HUDEP-2 (cell line): ENCODE measurements around the gene TRIM37.
"Not testable (repeated sequence)": the region's sequence is repeated elsewhere in the genome, so short reads cannot be mapped to it uniquely, and the experiment has no call there.

Experiments used
- DNase-seq, 76 experiments: peaks; one replicate each; lab custom pipeline; 2025; ENCODE audit not compliant: unreplicated experiment in 76 of 76; lab: John Stamatoyannopoulos, UW

Gene TRIM37

DNA sequence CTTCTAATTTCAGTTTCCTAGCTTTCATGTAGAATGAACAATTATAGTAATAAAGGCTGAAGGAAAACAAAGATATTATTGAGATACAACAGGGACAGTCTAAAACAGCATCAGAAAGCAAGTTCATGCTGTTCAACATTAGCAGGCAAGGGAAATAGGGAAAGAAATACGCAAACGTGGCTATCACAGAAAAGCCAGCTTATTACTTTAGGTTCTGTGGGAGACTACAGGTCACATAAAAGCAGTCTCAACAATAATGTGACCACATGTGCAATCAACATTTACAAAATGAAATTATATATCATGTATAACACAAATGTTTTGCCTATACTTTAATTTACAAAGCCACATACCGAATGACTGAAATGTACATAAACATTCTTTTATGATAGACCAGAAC, 4.9 kb upstream of the TRIM37 start:
- no peak for DNase-seq

DNA sequence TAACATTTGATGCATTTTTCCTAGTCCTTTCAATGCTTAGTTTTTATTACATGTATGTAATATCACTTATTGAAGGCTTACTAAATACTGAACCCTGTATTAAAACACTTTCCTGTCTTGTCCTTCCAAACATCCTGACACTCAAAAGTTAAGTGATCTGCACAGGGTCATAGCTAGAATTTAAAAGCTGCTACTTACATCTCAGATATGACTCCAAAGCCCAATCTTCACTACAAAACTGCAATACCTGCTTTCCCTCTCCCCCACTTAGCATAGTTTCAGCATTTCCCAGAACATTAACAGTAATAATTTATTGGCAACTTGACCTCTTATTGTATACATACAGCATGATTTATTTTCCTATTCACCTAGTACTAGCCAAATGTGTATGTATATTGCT, 4.3 kb upstream of the TRIM37 start:
- DNase-seq: no peak

DNA sequence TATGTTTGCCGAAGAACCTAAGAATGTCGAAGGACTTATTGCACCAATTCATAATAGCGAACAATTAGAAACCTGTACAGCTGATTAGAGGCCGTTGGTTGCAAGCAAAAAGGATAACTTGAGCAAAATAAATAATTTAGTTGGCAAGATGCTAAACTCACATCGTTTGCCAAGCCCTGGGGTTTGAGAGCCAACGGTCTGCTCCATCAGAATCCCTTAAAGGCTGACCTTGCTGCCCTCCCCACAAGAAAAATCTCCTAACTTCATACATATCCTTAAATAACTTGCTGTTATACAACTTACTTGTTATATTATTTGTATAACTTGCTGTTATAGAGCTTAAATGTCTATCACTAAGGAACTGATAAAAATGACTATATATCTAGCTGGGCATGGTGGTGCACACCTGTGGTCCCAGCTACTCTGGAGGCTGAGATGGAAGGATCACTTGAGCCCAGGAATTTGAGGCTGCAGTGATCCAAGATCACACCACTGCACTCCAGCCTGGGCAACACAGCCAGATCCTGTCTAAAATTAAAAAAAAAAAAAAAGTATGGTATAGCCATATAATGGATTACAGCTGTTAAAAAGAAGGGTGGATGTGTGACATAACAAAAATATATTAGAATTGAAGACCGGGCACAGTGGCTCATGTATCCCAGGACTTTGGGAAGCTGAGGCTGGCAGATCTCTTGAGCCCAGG, 1.9 kb upstream of the TRIM37 start:
- DNase-seq: no peak

DNA sequence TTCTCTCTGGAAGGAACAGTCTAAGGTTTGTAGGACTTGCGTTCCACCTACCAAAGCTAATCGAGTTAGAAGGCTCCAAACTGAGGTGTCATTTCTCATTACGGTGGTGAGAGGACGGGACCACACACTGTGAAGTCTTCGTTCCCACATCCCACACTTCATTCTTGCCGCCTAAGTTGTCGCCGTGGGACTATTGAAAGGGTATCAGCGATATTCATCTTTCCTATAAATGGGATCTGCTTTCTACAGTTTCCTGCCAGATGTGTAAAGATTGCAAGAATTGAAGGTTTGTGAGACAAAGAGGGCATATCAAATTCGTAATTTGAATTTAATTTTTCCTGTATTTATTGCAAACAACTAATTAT, 608 bp upstream of the TRIM37 start:
- DNase-seq: no peak

DNA sequence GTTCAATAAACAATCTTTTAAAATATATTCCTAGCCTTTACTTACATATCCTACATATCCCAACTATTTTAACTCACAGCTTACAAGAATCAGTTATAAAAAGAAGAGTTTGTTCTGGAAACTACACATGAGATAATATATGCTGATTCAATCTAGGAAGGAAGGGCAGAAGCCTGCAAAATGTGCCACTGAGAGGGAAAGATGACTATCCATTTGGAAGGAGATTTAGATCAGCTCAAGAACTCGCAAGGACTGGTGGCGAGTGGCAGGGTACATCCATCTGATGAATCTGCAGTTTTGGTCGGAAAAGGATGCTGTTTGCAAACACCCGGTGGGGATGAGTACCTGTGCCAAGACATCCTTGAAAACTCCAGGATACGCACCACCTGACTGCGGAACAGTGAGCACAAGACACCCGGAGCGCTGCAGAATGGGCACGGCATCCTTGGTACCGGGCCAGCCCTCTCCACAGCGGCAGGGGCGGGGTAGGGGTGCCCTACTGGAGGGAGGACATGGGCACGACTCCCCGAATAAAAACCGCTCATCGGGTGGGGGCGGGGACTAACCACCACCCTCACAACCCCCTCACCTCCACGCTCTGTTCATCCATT, 723 bp downstream of the TRIM37 start:
- peak in 65 of 76 experiments; percentile 5 to 79 (median 51) for DNase-seq

DNA sequence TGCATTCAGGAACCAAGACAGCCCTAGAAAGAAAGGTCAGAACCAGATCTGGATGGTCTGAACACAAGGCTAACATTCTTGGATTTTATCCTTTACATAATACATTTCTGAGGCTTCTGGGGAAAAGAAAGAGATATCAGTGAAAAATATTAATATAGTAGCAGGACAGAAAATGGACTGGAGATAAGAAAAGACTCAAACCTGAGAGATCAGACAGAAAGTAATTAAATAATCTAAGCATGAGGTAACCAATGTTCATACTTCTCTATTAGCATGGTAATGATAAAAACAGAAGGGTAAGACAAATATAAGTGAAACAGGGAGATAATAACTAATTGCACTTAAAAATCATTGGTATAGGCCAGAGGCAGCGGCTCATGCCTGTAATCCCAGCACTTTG, 5.5 kb downstream of the TRIM37 start:
- no peak for DNase-seq

DNA sequence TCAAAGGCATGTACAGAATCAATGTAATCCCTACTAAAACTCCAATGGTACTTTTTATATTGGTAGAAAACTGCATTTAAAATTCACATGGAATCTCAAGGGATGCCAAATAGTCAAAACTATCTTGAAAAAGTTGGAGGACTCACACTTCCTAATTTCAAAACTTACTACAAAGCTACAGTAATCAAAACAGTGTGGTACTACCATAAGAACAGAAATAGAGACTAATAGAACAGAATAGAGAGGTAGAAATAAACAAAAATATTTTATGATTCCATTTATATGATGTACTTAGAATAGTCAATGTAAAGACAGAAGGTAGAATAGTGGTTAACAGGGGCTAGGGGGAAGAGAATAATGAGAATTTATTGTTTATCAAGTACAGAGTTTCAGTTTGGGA, 8.8 kb downstream of the TRIM37 start:
- no peak for DNase-seq

DNA sequence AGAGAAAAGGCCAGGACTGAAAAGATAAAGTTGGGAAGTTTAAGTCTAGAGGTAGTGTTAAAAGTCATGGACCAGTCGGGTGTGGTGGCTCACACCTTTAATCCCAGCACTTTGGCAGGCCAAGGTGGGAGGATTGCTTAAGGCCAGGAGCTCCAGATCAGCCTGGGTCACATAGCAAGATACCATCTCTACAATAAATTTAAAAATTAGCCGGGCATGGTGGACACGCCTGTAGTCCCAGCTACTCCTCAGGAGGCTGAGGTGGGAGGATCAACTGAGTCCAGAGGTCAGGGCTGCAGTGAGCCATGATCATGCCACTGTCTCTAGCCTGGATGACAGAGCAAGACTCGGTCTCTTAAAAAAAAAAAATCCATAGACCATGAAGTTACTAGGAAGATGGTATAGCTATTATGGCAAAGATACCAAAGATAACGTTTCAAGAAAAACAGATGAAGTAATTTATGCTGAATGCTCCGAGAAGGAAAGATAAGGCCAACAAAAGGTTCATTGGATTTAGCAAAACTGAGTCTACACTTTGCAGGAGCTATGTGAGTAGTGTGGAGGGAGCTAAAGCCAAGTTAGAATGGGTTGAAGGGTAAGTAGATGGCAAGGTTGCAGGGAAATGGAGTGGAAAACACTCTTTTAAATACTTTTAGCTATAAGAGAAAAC, 11.7 kb downstream of the TRIM37 start:
- no peak for DNase-seq

DNA sequence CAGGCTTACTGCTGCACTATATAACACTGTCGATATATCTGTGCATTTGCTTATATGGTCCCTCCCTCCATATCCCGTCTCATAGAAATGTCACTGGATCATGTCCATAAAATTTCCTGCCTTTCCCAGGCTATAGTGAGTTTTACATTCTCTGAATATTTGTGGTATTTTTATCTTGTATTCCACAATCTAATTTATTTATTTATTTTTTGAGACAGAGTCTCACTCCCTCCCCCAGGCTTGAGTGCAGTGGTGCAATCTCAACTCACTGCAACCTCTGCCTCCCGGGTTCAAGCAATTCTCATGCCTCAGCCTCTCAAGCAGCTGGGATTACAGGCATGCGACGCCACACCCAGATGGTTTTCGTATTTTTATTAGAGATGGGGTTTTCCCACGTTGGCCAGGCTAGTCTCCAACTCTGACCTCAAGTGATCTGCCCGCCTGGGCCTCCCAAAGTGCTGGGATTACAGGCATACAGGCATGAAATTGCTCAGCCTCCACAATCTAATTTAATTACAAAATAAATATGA, 12.9 kb downstream of the TRIM37 start:
- no peak for DNase-seq

DNA sequence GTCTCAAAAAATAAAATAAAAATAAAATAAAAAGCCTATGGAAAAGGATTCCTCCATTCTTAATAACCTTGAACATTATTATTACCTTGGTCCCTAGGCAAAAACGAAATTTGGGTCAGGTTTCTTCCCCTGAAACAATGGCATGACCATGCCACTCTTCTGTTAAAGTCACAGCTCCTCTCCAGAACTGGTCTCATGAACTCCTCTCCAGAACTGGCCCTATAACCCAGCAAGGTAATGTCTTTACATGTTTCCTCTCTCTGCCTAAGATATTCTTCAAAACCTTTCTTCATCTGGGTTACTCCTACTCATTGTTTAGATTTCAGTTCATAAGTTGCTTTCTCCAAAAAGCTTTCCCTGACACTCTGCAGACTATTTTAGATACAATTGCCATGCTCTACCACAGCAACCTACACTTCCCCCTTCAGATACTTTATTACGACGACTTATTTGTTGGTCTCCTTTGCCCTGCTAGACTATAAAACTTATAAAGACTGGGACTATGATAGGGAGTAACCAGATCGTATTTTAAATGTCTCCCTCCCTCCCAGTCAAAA, 13.5 kb downstream of the TRIM37 start:
- no peak for DNase-seq

DNA sequence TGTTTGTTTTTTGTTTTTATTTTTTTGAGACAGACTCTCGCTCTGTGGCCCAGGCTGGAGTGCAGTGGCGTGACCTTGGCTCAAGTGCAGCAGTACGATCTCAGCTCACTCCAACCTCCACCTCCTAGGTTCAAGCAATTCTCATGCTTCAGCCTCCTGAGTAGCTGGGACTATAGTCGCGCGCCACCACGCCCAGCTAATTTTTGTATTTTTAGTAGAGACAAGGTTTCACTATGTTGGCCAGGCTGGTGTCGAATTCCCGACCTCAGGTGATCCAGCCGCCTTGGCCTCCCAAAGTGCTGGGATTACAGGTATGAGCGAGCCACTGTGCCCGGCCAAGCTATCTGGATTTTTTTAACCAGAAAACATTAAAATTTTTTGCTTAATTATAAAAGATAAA, 16.1 kb downstream of the TRIM37 start:
- not testable (repeated sequence) for DNase-seq

DNA sequence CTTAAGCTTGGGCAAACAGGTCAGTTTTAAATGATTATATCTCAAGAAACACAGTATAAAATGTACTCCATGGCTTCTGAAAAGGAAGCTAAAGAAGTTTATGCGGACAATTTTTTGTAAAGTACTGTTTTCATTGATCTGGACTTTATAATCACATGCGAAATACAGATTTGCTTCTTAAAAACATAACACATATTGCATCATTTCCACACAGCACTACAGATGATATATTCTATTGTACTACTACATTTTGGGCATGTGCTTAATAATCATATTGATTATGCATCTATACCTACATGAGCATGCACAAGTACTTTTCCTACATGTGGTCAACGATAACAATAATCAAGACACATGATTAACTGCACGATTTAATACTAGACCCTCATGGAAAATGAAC, 22.5 kb downstream of the TRIM37 start:
- DNase-seq: no peak

DNA sequence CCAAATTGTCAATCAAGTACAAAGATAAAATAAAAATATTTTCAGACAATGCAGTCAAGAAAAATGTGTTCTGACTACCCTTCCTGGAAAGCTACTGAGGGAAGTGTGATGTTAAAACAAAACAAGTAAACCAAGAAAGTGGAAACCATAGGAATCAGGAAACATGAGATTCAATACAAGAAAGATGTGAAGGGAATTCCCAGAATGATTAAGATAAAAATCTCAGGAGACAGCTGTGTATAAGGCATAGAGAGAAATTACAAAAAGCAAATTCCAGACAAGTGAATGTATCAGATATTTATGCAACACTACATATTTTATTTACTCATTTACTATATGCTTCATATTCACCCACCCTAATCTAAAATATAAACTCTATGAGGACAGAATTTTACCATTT, 32.2 kb downstream of the TRIM37 start:
- no peak for DNase-seq

DNA sequence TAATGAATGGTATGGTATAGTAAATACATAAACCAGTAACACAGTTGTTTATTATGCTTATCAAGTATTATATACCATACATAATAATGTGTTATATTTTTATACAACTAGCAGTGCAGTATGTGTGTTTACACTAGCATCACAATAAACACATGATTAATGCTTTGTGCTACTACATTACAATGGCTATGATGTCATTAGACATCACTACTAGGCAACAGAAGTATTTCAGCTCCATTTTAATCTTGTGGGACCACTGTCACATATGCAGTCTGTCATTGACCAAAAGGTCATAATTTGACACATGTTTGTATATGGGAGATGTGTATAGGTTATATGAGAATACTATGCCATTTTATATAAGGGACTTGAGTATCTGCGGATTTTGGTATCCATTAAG, 32.7 kb downstream of the TRIM37 start:
- no peak for DNase-seq

DNA sequence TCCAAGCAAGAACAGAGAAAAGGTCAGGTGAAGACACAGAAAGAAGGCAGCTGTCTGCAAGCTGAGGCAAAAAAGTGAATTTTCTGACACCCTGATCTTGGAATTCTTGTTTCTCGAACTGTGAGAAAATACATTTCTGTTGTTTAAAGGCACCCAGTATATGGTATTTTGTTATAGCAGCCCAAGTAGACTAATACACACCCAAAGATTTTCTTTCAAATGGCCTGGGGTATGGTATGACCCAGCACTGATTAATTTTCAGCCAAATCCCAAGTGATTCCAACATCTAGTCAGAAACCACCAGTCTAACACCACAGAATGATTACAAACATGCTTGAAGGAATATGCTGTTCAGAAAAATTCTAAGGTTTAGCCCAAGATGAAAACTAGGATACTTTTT, 36.8 kb downstream of the TRIM37 start:
- DNase-seq: no peak

DNA sequence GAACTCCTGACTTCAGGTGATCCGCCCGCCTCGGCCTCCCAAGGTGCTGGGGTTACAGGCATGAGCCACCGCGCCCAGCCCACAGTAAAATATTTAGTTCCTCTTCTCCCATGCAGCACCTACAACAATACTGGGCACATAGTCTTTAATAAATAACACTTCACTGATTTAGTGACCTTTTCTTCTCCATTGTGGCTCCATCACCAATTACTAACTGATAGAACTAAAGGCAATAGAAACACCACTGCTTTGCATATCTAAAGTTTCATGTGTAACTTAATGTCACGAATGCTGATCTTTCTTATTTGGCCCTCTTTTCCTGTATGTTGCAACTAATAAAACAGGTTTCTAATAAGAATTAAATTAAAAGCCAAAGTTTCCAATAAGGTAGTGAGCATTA, 38.9 kb downstream of the TRIM37 start:
- no peak for DNase-seq

DNA sequence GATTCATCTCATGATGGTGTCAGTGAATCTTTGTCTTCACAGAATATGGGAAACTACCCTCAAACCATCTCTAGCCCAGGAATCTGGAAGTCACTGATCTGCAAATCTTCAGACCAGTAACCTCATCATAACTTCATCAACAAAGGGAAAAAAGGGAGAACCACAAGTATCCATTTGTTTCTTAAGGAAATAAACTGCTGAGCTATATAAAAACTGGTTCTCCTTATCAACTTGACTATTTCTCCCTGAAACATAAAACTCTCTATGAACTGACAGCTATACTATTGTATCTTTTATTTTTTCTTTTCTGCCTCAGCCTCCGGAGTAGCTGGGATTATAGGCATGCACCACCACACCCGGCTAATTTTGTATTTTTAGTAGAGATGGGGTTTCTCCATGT, 39.3 kb downstream of the TRIM37 start:
- no peak for DNase-seq

DNA sequence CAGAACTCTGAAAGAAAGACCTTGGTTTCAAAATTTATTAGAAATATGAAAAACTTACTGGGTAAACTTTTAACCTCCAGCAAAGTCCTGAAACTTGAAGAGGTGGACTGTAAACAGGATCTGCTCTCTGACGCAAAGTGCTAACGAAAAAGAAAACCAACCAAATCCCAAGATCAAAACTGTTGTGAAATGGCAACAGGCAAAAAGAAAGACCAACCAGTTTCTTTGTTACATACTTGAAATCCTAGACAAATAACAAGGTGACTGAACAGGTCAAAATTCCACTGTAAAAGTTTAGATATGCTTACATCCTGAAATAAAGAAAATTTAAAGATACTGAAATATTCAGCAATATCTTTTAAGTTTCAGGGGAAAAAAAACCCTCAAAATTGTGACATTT, 44.2 kb downstream of the TRIM37 start:
- DNase-seq: no peak

DNA sequence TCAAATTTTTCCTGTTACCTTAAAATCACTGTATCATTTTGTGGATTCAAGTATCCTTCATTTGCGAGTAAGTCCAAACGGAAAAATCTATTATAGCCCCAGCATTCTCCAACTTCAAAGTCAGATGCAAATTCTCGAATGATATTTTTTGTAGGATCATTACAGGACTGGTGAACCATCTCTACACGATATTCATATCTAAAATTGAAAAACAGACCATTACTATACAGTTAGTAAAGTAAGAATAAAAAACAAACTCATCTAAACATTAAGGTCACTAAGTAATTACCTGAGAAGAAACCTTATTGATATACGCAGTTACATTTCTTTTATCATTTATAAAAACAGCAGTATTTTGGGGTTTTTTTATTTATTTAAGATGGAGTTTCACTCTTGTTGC, 49.8 kb downstream of the TRIM37 start:
- no peak for DNase-seq

DNA sequence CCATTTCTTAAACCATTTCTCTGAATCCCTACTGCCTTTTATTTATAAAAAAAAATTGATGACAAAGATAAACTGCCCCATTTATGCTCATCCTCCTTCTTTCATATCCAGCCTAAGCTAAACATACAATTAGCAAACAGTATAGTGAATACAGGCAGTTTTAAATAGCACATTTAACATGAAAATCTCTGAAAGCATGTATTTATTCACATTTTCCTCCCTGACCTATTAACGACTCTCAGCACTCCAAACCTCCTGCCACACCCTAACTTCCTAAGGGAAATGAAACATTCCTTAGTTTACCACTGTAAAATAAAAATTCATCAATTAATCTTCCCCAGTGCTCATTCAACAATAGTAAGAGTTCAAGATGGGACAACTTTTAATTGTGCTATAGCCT, 56.9 kb downstream of the TRIM37 start:
- DNase-seq: no peak

DNA sequence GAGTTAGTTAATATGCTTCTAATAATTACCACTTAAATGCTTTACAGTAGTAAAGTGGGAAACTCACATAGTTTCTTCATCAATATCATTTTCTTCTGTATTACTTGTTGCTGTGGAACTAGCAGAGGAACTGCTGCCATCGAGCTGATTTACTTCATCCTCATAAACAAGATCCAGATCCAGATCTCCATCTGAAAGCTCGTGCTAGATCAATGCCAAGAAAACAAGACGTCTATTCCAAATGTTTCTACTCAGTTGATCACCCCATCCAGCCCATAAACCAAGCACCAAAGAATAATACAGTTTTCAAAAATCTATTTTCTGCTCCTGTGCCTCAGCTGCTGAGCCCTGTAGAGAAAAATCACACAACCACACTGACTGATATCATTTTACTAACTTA, 59.1 kb downstream of the TRIM37 start:
- DNase-seq: no peak

DNA sequence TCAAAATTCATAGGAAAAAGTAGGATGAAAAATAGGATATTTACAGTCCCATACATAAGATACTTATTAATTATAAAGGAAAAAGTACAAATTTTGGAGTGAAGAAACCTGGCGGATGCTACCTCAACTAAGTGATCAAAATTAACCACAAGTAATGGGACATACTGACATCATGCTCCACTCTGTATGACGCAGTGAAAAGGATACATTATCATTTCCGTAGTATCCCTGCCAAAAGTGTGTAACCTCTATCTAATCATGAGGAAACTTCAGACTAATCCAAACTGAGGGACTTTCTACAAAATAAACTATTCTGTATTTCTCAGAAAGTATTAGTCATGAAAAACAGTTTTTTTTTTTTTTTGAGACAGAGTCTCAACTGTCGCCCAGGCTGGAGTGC, 60.5 kb downstream of the TRIM37 start:
- peak in 3 of 76 experiments; percentile 12 to 43 (median 19) for DNase-seq
